HepG2 (cell line): ENCODE measurements around the gene ANKLE1. TPM values are rescaled to one million over a fixed set of nuclear protein-coding genes. Genes with fewer than 3 reads are reported as not detected.

Source experiments
- ARID4A ChIP-seq: sonication (generic); formaldehyde crosslinking; IDR thresholded peaks from 2 replicates; pipeline ENCODE4 v1.5.0; 2020; ENCODE audit warnings: mild to moderate bottlenecking, missing genetic modification reagents, borderline replicate concordance
- EED ChIP-seq: sonication (generic); formaldehyde crosslinking; IDR thresholded peaks from 2 replicates; pipeline ENCODE4 v1.5.0; 2020; ENCODE audit warnings: mild to moderate bottlenecking, missing genetic modification reagents
- ELF1 ChIP-seq: sonication (generic); formaldehyde crosslinking; IDR thresholded peaks from 2 replicates; pipeline ENCODE4 v1.4.0; 2020; ENCODE audit warnings: missing genetic modification reagents
- FOXC1 ChIP-seq: sonication (generic); formaldehyde crosslinking; IDR thresholded peaks from 2 replicates; pipeline ENCODE4 v1.8.0; 2022; ENCODE audit warnings: mild to moderate bottlenecking, missing genetic modification reagents, borderline replicate concordance
- KIAA2018 ChIP-seq: sonication (generic); formaldehyde crosslinking; IDR thresholded peaks from 2 replicates; pipeline ENCODE4 v1.5.0; 2020; ENCODE audit warnings: mild to moderate bottlenecking, missing genetic modification reagents, borderline replicate concordance
- NFYC ChIP-seq: IDR thresholded peaks from 2 replicates; pipeline ENCODE4 v1.6.1; 2016; ENCODE audit warnings: missing genetic modification reagents, missing compliant biosample characterization
- SOX6 ChIP-seq, 2 experiments: fragments of 450-650 bp in 1 of 2; sonication (generic) in 1 of 2; formaldehyde crosslinking in 1 of 2; IDR thresholded peaks; 2 replicates each; pipeline versions ENCODE4 v1.4.0 to v1.6.1; 2017 to 2020; ENCODE audit warnings: antibody characterized with exemption in 1 of 2, mild to moderate bottlenecking in 1 of 2, missing genetic modification reagents in 1 of 2
- ZFAT ChIP-seq: sonication (generic); formaldehyde crosslinking; conservative IDR thresholded peaks from 2 replicates; pipeline ENCODE4 v1.8.1; 2023; ENCODE audit warnings: missing genetic modification reagents, inconsistent platforms
- ZNF20 ChIP-seq: sonication (generic); formaldehyde crosslinking; IDR thresholded peaks from 2 replicates; pipeline ENCODE4 v1.4.0; 2020; ENCODE audit warnings: mild to moderate bottlenecking, moderate library complexity, missing genetic modification reagents
- ZNF281 ChIP-seq: sonication (generic); formaldehyde crosslinking; IDR thresholded peaks from 2 replicates; pipeline ENCODE4 v1.4.0; 2020; ENCODE audit warnings: missing genetic modification reagents, borderline replicate concordance
- ZNF3 ChIP-seq: IDR thresholded peaks from 2 replicates; pipeline ENCODE4 v1.7.0; 2017; ENCODE audit warnings: inconsistent platforms
- ZNF660 ChIP-seq: sonication (generic); formaldehyde crosslinking; IDR thresholded peaks from 2 replicates; pipeline ENCODE4 v1.5.1; 2020; ENCODE audit warnings: mild to moderate bottlenecking, low read depth, missing genetic modification reagents, borderline replicate concordance
- polyA plus RNA-seq, 8 experiments: library from polyadenylated mRNA; depleted of rRNA in 3 of 8; stranded (reverse) in 7 of 8; unstranded in 1 of 8; fragments of >200 nt; fragmentation: Illumina TruSeq in 4 of 8; extraction: Trizol in 4 of 8; gene quantifications; 2 replicates each; pipeline versions ENCODE4 v1.2.1 to v1.2.3, GENCODE V29; 2011 to 2016; ENCODE audit warnings: low read depth in 4 of 8, missing spikeins in 1 of 8, mixed read lengths in 1 of 8; ENCODE audit not compliant: insufficient read depth in 1 of 8
- total RNA-seq, 5 experiments: library from RNA; depleted of rRNA; stranded (reverse); fragments of >200 nt; fragmentation: Illumina TruSeq; extraction: Trizol; gene quantifications; 2 replicates each; pipeline ENCODE4 v1.2.3, GENCODE V29; 2016; ENCODE audit warnings: low read depth in 1 of 5

The ANKLE1 gene
- total and polyA plus RNA-seq, 2 of the 13 experiments (the other 11 are each of a cell fraction or from before 2014, with no cell fraction given) = 0.69 to 1.5 TPM

GRCh38 chr19:17303167-17303939 lies 21.7 kb downstream of the ANKLE1 start, which contains the start of gene ABHD8 (continued):
- no peak for TF ChIP-seq ZNF20
- no peak for TF ChIP-seq KIAA2018 (CRISPR knock-in tag)
- peak; percentile 72; the same call in 1 of the 2 replicates for TF ChIP-seq ZNF281 (CRISPR knock-in tag)
- no peak for TF ChIP-seq EED
- peak; percentile 95 for TF ChIP-seq NFYC
- peak; percentile 74; the same call in 1 of the 2 replicates for TF ChIP-seq FOXC1 (CRISPR knock-in tag)
- TF ChIP-seq ZFAT (CRISPR knock-in tag) = no peak
- no peak for TF ChIP-seq ZNF3 (CRISPR knock-in tag)
- TF ChIP-seq ELF1 (CRISPR knock-in tag) = no peak; the same call in 1 of the 2 replicates
- TF ChIP-seq ARID4A = peak; percentile 82
- TF ChIP-seq ZNF660 = no peak
- TF ChIP-seq SOX6 (IDR thresholded peaks at IDR 0.05) = no peak
- TF ChIP-seq SOX6 (CRISPR knock-in tag; IDR thresholded peaks at IDR 0.05) = no peak
